ENCODE results near the gene LAMB1. TPM values are rescaled to one million over a fixed set of nuclear protein-coding genes. Genes with fewer than 3 reads are reported as not detected.
"Not testable (repeated sequence)": the region's sequence is repeated elsewhere in the genome, so short reads cannot be mapped to it uniquely, and the experiment has no call there.

Gene LAMB1
- total RNA-seq, 1 experiment from 2014 or later = 127 TPM

DNA sequence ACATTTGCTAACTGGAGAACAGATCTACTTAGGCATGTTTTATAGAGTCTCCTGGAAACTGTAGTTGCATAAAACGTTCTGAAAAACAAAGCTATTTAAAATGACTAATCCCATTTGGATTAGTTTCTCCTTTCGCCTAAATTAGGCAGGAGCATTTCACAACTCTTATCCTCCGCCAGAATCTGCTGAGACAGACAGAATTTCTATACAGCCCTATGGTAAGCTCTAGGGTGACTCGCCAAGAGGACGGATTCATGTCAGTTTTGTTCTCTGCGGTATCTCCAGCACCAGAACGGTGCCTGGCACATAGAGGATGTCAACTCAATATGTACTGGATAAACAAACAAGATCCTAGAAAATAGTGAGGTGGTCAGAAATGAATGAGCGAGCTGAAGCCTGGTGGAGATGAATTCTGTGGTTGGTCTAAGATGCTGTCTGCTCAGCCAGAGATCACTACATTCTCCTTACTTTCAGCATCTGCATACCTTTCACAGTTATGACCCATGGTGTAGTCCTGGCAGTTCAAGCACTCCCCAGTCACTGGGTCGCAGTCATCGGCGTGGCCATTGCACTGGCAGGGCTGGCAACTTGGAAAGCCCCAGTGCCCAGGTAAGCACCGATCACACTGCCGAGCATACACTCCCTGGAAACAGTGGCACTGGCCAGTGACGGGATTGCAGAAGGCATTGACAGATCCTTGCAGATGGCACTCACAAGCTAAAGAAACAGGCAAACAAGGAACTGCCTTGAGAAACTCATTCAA, 44.0 kb downstream of the LAMB1 start:
- in situ Hi-C loops (cut with HindIII; ENCODE audit: low pct_unique_long_range_greater_than_20kb, low sequenced_read_pairs) = no loop called here
- DNase-seq (ENCODE audit: low read depth) = no peak

DNA sequence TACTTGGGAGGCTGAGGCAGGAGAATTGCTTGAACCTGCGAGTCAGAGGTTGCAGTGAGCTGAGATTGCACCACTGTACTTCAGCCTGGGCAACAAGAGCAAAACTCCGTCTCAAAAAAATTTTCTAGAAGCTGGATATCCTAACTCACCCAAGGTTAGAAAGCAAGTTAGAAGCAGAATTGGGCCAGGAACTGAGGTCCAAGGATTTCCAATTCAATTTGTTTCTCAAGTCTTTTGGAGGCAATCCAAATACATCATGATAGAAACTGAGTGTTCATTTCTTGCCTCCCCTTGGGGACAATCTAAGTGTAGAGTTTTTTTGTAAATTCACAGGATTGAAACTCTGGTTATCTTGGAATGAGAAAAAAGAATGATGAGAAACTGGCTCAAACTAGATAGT, 45.5 kb downstream of the LAMB1 start:
- in situ Hi-C loops (cut with HindIII; ENCODE audit: low pct_unique_long_range_greater_than_20kb, low sequenced_read_pairs) = no loop called here
- DNase-seq (ENCODE audit: low read depth) = no peak

DNA sequence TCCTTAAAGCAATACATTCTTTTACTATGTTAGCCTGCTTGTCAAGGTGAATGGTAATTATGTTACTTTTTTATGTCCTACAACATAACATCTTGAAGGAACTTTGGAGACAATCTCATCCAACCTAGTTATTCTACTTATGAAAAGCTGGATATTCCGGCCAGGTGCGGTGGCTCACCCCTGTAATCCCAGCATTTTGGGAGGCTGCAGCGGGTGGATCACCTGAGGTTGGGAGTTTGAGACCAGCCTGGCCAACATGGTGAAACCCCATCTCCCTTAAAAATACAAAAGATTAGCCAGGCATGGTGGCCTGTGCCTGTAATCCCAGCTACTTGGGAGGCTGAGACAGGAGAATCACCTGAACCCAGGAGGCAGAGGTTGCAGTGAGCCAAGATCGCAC, 46.0 kb downstream of the LAMB1 start:
- DNase-seq (ENCODE audit: low read depth); in situ Hi-C loops (cut with HindIII; ENCODE audit: low pct_unique_long_range_greater_than_20kb, low sequenced_read_pairs): not testable (repeated sequence)

DNA sequence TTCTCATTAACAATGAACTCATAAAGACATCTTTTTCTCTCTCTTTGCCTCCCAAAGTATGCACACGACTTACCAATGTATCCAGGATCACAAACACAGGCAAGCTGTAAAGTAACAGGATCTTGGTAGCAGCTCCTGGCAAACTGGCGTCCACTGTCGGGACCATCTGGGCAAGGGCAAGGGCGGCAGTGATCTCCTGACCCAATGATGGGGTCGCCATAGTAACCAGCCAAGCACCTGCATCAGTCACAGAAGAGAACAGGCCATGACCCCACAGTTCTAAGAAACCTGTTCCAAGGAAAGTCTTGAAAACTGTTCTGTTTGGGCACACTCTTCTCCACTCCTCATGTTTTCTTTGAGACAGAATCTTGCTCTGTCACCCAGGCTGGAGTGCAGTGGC, 47.6 kb downstream of the LAMB1 start:
- in situ Hi-C loops (cut with HindIII; ENCODE audit: low pct_unique_long_range_greater_than_20kb, low sequenced_read_pairs) = no loop called here
- DNase-seq (ENCODE audit: low read depth) = no peak

DNA sequence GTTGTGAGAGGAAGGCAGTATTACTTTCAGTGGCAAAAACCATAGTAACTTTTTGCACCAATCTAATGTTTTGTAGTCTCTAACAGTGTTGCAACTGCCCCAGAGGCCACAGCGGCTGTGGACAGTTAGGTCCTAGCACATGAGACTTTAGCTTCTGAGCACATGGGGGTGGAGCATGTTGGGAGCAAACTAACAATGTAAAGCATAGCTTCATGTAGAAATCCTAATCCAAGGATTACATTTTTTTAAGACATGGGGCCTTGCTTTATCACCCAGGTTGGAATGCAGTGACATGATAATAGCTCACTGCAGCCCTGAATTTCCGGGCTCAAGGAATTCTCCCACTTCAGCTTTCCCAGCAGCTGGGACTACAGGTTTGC, 49.0 kb downstream of the LAMB1 start:
- no peak for DNase-seq (ENCODE audit: low read depth)
- in situ Hi-C loops (cut with HindIII; ENCODE audit: low pct_unique_long_range_greater_than_20kb, low sequenced_read_pairs) = no loop called here

- DNase-seq (ENCODE audit: low read depth) = no peak
- in situ Hi-C loops (cut with HindIII; ENCODE audit: low pct_unique_long_range_greater_than_20kb, low sequenced_read_pairs) = no loop called here
These were observed 49.6 kb downstream of the LAMB1 start for GRCh38 chr7:107953265-107953923.

GRCh38 chr7:107951896-107952295, 51.1 kb downstream of the LAMB1 start:
- in situ Hi-C loops (cut with HindIII; ENCODE audit: low pct_unique_long_range_greater_than_20kb, low sequenced_read_pairs) = no loop called here
- DNase-seq (ENCODE audit: low read depth) = peak; percentile 18

DNA sequence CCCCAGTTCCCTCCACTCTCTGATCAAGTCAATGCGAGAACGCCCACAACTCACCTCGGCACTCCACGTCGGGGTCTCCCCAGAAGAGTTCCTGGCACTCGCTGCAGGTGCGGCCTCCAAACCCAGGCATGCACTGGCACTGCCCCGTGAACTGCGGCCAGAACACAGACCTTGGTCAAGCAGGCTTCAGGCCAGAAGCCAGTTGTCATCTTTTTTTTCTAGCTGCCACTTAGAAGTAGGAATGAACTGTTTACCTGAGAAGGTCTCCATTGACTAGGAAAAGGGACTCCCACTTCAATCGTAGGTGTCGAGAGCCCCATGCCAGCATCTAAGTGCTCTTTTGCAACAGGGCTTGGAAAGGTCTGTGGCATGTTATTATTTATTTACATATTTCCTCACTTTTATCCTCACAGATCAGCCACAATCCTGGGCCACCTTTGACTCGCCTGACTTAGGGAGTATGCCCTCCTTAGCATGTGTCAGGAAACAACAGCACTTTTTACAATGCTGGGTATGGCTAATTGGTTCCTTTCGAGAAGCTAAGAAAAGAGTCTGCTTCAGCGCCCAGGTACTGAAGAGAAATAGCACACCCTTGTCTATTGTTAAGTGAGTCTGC, 51.7 kb downstream of the LAMB1 start:
- in situ Hi-C loops (cut with HindIII; ENCODE audit: low pct_unique_long_range_greater_than_20kb, low sequenced_read_pairs) = no loop called here
- no peak for DNase-seq (ENCODE audit: low read depth)

DNA sequence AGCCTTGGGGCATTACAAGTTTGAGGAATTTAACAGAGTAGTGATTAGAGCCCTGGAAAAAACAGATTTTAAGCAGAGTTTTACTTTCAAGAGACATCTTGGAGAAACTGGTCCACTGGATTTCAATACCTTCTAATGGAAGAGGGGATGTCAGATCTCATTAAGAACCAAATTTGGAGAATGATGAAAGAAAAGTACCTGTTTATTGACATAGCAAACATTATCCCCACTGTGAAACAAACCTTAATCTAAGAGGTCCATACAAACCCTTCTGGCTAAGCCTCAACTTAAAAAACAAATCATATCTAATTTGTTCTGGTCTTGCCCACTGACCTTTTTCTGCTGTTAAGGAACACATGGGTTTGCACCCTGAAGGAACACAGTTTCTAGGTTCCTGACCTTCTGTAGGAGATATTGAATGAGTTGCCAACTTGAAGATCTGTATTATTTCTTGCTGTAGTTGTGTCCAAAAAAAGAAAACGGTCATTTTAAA, 53.5 kb downstream of the LAMB1 start:
- in situ Hi-C loops (cut with HindIII; ENCODE audit: low pct_unique_long_range_greater_than_20kb, low sequenced_read_pairs) = no loop called here
- DNase-seq (ENCODE audit: low read depth) = no peak

GRCh38 chr7:107948645-107949442, 54.1 kb downstream of the LAMB1 start:
- DNase-seq (ENCODE audit: low read depth) = peak; percentile 80
- in situ Hi-C loops (cut with HindIII; ENCODE audit: low pct_unique_long_range_greater_than_20kb, low sequenced_read_pairs) = no loop called here

GRCh38 chr7:107946881-107947280, 56.1 kb downstream of the LAMB1 start:
- no peak for DNase-seq (ENCODE audit: low read depth)
- in situ Hi-C loops (cut with HindIII; ENCODE audit: low pct_unique_long_range_greater_than_20kb, low sequenced_read_pairs) = no loop called here

DNA sequence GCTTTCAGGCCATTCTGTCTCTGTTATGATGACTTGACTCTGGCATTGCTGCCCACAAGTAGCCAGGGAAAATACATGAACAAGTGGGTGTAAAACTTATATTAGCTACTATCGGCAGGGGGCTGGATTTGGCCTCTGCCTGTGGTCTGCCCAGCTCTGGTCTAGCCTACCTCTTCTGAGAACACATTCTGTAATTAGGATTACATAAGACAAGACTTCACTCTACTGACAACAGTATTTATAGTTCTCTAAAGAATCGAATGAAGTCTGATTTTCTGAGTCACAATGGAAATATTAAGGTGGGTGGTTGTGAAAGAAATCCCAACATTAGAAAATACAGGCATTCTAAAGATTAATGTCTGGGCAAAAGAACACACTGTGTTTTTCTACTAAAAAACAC, 56.5 kb downstream of the LAMB1 start:
- in situ Hi-C loops (cut with HindIII; ENCODE audit: low pct_unique_long_range_greater_than_20kb, low sequenced_read_pairs) = no loop called here
- DNase-seq (ENCODE audit: low read depth) = no peak

- no peak for DNase-seq (ENCODE audit: low read depth)
- in situ Hi-C loops (cut with HindIII; ENCODE audit: low pct_unique_long_range_greater_than_20kb, low sequenced_read_pairs) = no loop called here
These were observed 57.6 kb downstream of the LAMB1 start for GRCh38 chr7:107945332-107945731.

GRCh38 chr7:107944411-107945169, 58.4 kb downstream of the LAMB1 start:
- in situ Hi-C loops (cut with HindIII; ENCODE audit: low pct_unique_long_range_greater_than_20kb, low sequenced_read_pairs) = no loop called here
- DNase-seq (ENCODE audit: low read depth) = no peak

- no peak for DNase-seq (ENCODE audit: low read depth)
- in situ Hi-C loops (cut with HindIII; ENCODE audit: low pct_unique_long_range_greater_than_20kb, low sequenced_read_pairs) = no loop called here
These were observed 59.9 kb downstream of the LAMB1 start for GRCh38 chr7:107943018-107943417.

- DNase-seq (ENCODE audit: low read depth) = no peak
- in situ Hi-C loops (cut with HindIII; ENCODE audit: low pct_unique_long_range_greater_than_20kb, low sequenced_read_pairs) = no loop called here
These were observed 62.0 kb downstream of the LAMB1 start for GRCh38 chr7:107940951-107941350.

DNA sequence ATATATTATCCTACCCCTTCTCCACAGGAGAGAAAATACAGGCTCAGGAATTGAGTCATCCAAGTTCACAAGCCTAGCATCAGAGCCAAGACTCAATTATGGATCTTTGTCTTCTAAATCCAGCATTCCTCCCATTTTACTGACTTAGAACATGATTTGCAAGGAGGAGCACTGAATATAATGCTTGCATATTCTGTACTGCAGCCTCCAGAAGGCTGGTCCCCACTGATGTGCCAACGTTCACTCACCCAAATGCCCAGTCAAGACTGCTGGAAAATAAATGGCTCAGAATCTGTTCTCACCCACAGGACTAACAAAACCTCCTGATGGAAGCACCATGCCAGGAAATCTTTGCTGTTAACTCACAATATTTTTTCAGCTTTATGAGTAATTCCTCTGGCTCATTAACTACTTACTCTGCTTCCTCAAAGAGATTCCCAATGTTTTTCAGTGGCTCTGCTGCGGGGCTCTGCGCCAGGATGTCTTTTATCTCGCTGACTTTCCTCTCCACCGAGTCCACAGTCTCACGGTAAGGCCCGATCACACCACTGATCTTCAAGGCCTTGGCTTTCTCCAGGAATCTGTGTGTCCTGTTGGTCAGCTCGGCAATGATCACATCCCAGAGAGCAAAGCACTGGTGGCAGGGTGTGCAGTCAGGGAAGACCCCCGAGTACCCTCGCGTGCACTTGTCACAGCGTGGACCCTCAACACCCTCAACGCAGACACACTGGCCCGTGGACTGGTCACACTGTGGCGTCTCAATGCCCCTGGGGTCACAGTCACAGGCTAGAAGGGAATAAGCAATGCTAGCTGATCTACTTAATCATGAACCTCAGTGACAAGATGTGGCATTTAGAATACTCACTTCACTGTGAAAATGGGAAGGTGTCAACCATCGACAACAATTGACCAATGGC, 63.1 kb downstream of the LAMB1 start:
- DNase-seq (ENCODE audit: low read depth) = peak; percentile 74
- in situ Hi-C loops (cut with HindIII; ENCODE audit: low pct_unique_long_range_greater_than_20kb, low sequenced_read_pairs) = no loop called here
